HepG2 (cell line): Measurements from ENCODE around the gene C1QBP. TPM values are rescaled to one million over a fixed set of nuclear protein-coding genes. Genes with fewer than 3 reads are reported as not detected.

Experiments used
- ARID4A ChIP-seq: sonication (generic); formaldehyde crosslinking; IDR thresholded peaks from 2 replicates; pipeline ENCODE4 v1.5.0; 2020; ENCODE audit warnings: mild to moderate bottlenecking, missing genetic modification reagents, borderline replicate concordance
- DPF2 ChIP-seq: sonication (generic); formaldehyde crosslinking; IDR thresholded peaks from 2 replicates; pipeline ENCODE4 v1.4.0; 2020; ENCODE audit warnings: mild to moderate bottlenecking, low read depth, missing genetic modification reagents, borderline replicate concordance
- ETV5 ChIP-seq: IDR thresholded peaks from 2 replicates; pipeline ENCODE4 v1.6.1; 2018; ENCODE audit warnings: missing biosample characterization, missing genetic modification reagents, inconsistent platforms, borderline replicate concordance
- FOXM1 ChIP-seq: sonication (generic); formaldehyde crosslinking; IDR thresholded peaks from 2 replicates; pipeline ENCODE4 v1.5.0; 2020; ENCODE audit warnings: missing genetic modification reagents
- GATAD2A ChIP-seq: IDR thresholded peaks from 2 replicates; pipeline ENCODE4 v1.6.1; 2016
- HDAC2 ChIP-seq: sonication (generic); formaldehyde crosslinking; IDR thresholded peaks from 2 replicates; pipeline ENCODE4 v1.4.0; 2020; ENCODE audit warnings: missing genetic modification reagents
- IRF2 ChIP-seq: IDR thresholded peaks from 2 replicates; pipeline ENCODE4 v1.6.1; 2018; ENCODE audit warnings: missing genetic modification reagents, missing compliant biosample characterization
- ISL2 ChIP-seq: sonication (generic); formaldehyde crosslinking; IDR thresholded peaks from 2 replicates; pipeline ENCODE4 v1.5.0; 2020; ENCODE audit warnings: missing genetic modification reagents
- MTF1 ChIP-seq: sonication (generic); formaldehyde crosslinking; IDR thresholded peaks from 2 replicates; pipeline ENCODE4 v1.5.0; 2020; ENCODE audit warnings: missing genetic modification reagents
- MXD4 ChIP-seq: IDR thresholded peaks from 2 replicates; pipeline ENCODE4 v1.6.1; 2016; ENCODE audit warnings: mild to moderate bottlenecking, missing biosample characterization, missing genetic modification reagents
- POLR2AphosphoS2 ChIP-seq: IDR thresholded peaks from 2 replicates; pipeline ENCODE4 v1.6.1; 2011; ENCODE audit warnings: low read depth, low read length, improper control_type of control experiment
- RBAK ChIP-seq: sonication (generic); formaldehyde crosslinking; IDR thresholded peaks from 2 replicates; pipeline ENCODE4 v1.5.1; 2020; ENCODE audit warnings: mild to moderate bottlenecking, missing genetic modification reagents
- SMC3 ChIP-seq: IDR thresholded peaks from 2 replicates; pipeline ENCODE4 v1.6.1; 2011; ENCODE audit warnings: low read length, improper control_type of control experiment
- SNAPC2 ChIP-seq: sonication (generic); formaldehyde crosslinking; IDR thresholded peaks from 2 replicates; pipeline ENCODE4 v1.8.1; 2022; ENCODE audit warnings: mild to moderate bottlenecking, missing genetic modification reagents
- TEF ChIP-seq: sonication (generic); formaldehyde crosslinking; IDR thresholded peaks from 2 replicates; pipeline ENCODE4 v1.5.0; 2020; ENCODE audit warnings: missing genetic modification reagents
- TGIF2 ChIP-seq: IDR thresholded peaks from 2 replicates; pipeline ENCODE4 v1.6.1; 2016; ENCODE audit warnings: control low read depth, missing compliant biosample characterization
- THRA ChIP-seq: sonication (generic); formaldehyde crosslinking; IDR thresholded peaks from 2 replicates; pipeline ENCODE4 v1.4.0; 2020; ENCODE audit warnings: missing genetic modification reagents, borderline replicate concordance
- YY1 ChIP-seq: IDR thresholded peaks from 2 replicates; pipeline ENCODE4 v1.6.1; 2011; ENCODE audit warnings: low read length, low read depth, moderate library complexity, mild to moderate bottlenecking; ENCODE audit not compliant: insufficient read depth, insufficient replicate concordance
- ZNF205 ChIP-seq: IDR thresholded peaks from 2 replicates; pipeline ENCODE4 v1.6.1; 2018; ENCODE audit warnings: missing biosample characterization, missing genetic modification reagents
- ZNF224 ChIP-seq: sonication (generic); formaldehyde crosslinking; IDR thresholded peaks from 2 replicates; pipeline ENCODE4 v1.5.0; 2020; ENCODE audit warnings: mild to moderate bottlenecking, missing genetic modification reagents
- ZNF274 ChIP-seq: sonication (generic); formaldehyde crosslinking; IDR thresholded peaks from 2 replicates; pipeline ENCODE4 v1.5.1; 2020; ENCODE audit warnings: mild to moderate bottlenecking, missing genetic modification reagents
- ZNF33B ChIP-seq: sonication (generic); formaldehyde crosslinking; IDR thresholded peaks from 2 replicates; pipeline ENCODE4 v1.5.1; 2020; ENCODE audit warnings: mild to moderate bottlenecking, missing genetic modification reagents
- ZNF451 ChIP-seq: sonication (generic); formaldehyde crosslinking; IDR thresholded peaks from 2 replicates; pipeline ENCODE4 v1.5.0; 2020; ENCODE audit warnings: mild to moderate bottlenecking, missing genetic modification reagents
- ZNF616 ChIP-seq: sonication (generic); formaldehyde crosslinking; IDR thresholded peaks from 2 replicates; pipeline ENCODE4 v1.5.0; 2020; ENCODE audit warnings: low read depth, mild to moderate bottlenecking, missing genetic modification reagents
- ZNF652 ChIP-seq: IDR thresholded peaks from 2 replicates; pipeline ENCODE4 v1.6.1; 2016; ENCODE audit warnings: low read depth, borderline replicate concordance
- ZNF850 ChIP-seq: sonication (generic); formaldehyde crosslinking; conservative IDR thresholded peaks from 2 replicates; pipeline ENCODE4 v1.9.0; 2021; ENCODE audit warnings: mild to moderate bottlenecking, missing genetic modification reagents
- polyA plus RNA-seq, 8 experiments: library from polyadenylated mRNA; depleted of rRNA in 3 of 8; stranded (reverse) in 7 of 8; unstranded in 1 of 8; fragments of >200 nt; fragmentation: Illumina TruSeq in 4 of 8; extraction: Trizol in 4 of 8; gene quantifications; 2 replicates each; pipeline versions ENCODE4 v1.2.1 to v1.2.3, GENCODE V29; 2011 to 2016; ENCODE audit warnings: low read depth in 4 of 8, missing spikeins in 1 of 8, mixed read lengths in 1 of 8; ENCODE audit not compliant: insufficient read depth in 1 of 8
- total RNA-seq, 5 experiments: library from RNA; depleted of rRNA; stranded (reverse); fragments of >200 nt; fragmentation: Illumina TruSeq; extraction: Trizol; gene quantifications; 2 replicates each; pipeline ENCODE4 v1.2.3, GENCODE V29; 2016; ENCODE audit warnings: low read depth in 1 of 5

Gene C1QBP
- total and polyA plus RNA-seq, 2 of the 13 experiments (the other 11 are each of a cell fraction or from before 2014, with no cell fraction given), result 219 to 680 TPM

- TF ChIP-seq ARID4A (CRISPR knock-in tag), result peak; percentile 99
- TF ChIP-seq HDAC2 (CRISPR knock-in tag), result peak; percentile 64
- peak; percentile 35; the same call in 1 of the 2 replicates for TF ChIP-seq ZNF652 (CRISPR knock-in tag)
- TF ChIP-seq DPF2 (CRISPR knock-in tag), result no peak
- TF ChIP-seq SNAPC2 (CRISPR knock-in tag), result 0 out of 2 replicates have a peak, but pooled peaks have one; percentile 60
- TF ChIP-seq IRF2, result peak; percentile 83
- TF ChIP-seq RBAK (CRISPR knock-in tag), result no peak
- peak; percentile 81 for TF ChIP-seq ZNF274 (CRISPR knock-in tag)
- TF ChIP-seq MTF1, result peak; percentile 89
- peak; percentile 68 for TF ChIP-seq SMC3
- TF ChIP-seq MXD4 (CRISPR knock-in tag), result peak; percentile 99
- TF ChIP-seq POLR2AphosphoS2, result no peak
- peak; percentile 72; the same call in 1 of the 2 replicates for TF ChIP-seq ZNF616 (CRISPR knock-in tag)
- peak; percentile 76 for TF ChIP-seq ZNF224 (CRISPR knock-in tag)
- peak; percentile 77 for TF ChIP-seq ZNF205 (CRISPR knock-in tag)
- TF ChIP-seq GATAD2A (CRISPR knock-in tag), result no peak; the same call in 1 of the 2 replicates
- TF ChIP-seq TGIF2 (CRISPR knock-in tag), result peak; percentile 44; the same call in 1 of the 2 replicates
- TF ChIP-seq ISL2 (CRISPR knock-in tag), result peak; percentile 78
- peak; percentile 83 for TF ChIP-seq TEF
- TF ChIP-seq ZNF451 (CRISPR knock-in tag), result peak; percentile 93
- peak; percentile 70; the same call in 1 of the 2 replicates for TF ChIP-seq THRA (CRISPR knock-in tag)
- peak; percentile 57; the same call in 1 of the 2 replicates for TF ChIP-seq ZNF33B (CRISPR knock-in tag)
- TF ChIP-seq ZNF850 (CRISPR knock-in tag), result no peak
- TF ChIP-seq YY1, result peak; percentile 70
- TF ChIP-seq FOXM1 (CRISPR knock-in tag), result peak; percentile 69; the same call in 1 of the 2 replicates
- peak; percentile 83; the same call in 1 of the 2 replicates for TF ChIP-seq ETV5 (CRISPR knock-in tag)
These were observed at the start of gene C1QBP (continued) for GRCh38 chr17:5438716-5439445.
